CD4-positive, CD25-positive, alpha-beta regulatory T cell (primary cell): ENCODE measurements around the gene RPS6KA2. TPM values are rescaled to one million over a fixed set of nuclear protein-coding genes. Genes with fewer than 3 reads are reported as not detected.
"Not testable (repeated sequence)": the region's sequence is repeated elsewhere in the genome, so short reads cannot be mapped to it uniquely, and the experiment has no call there.

Source experiments
- ATAC-seq, 2 donors: fragments of 150-1000 bp; cut with Tn5 transposase; one replicate each; pipeline ENCODE4 v1.10.0; 2021; ENCODE audit warnings: low read depth in 2 of 2, moderate number of reproducible peaks in 2 of 2, moderate library complexity in 1 of 2
- DNase-seq, 3 donors: peaks; one replicate each; pipeline versions ENCODE4 v3.0.0 to v3.0.0-alpha.2; 2012 to 2022; ENCODE audit warnings: mixed read lengths in 1 of 3
- H3K27ac ChIP-seq: one replicate; pipeline ENCODE4 v1.7.0; 2013; ENCODE audit warnings: mild to moderate bottlenecking, low read length; ENCODE audit not compliant: insufficient read depth, poor library complexity, severe bottlenecking
- H3K27me3 ChIP-seq: one replicate; pipeline ENCODE4 v1.7.0; 2013; ENCODE audit warnings: low read length; ENCODE audit not compliant: control insufficient read depth, insufficient read depth
- H3K36me3 ChIP-seq: one replicate; pipeline ENCODE4 v1.7.0; 2013; ENCODE audit warnings: mild to moderate bottlenecking, low read length, moderate library complexity; ENCODE audit not compliant: control insufficient read depth, insufficient read depth
- H3K4me1 ChIP-seq: 2 replicates; pipeline ENCODE4 v1.7.0; 2013; ENCODE audit warnings: mild to moderate bottlenecking, low read length; ENCODE audit not compliant: insufficient read depth, control insufficient read depth, poor library complexity, severe bottlenecking
- H3K4me3 ChIP-seq: one replicate; pipeline ENCODE4 v1.7.0; 2013; ENCODE audit warnings: low read depth, mild to moderate bottlenecking, low read length, moderate library complexity
- H3K9me3 ChIP-seq, 2 experiments: 1 replicate in 1 of 2; 2 replicates in 1 of 2; pipeline ENCODE4 v1.7.0; 2013; ENCODE audit warnings: low read length in 2 of 2, mild to moderate bottlenecking in 1 of 2, moderate library complexity in 1 of 2; ENCODE audit not compliant: control insufficient read depth in 2 of 2
- H3K27ac Mint-ChIP-seq, 3 donors: one replicate each; pipeline ENCODE4 v1.8.0; 2020 to 2022; ENCODE audit warnings: mild to moderate bottlenecking in 3 of 3, mixed read lengths in 3 of 3, moderate library complexity in 2 of 3
- H3K27me3 Mint-ChIP-seq: one replicate; pipeline ENCODE4 v1.8.0; 2022; ENCODE audit warnings: mild to moderate bottlenecking, mixed read lengths
- H3K36me3 Mint-ChIP-seq: one replicate; pipeline ENCODE4 v1.8.0; 2020; ENCODE audit warnings: mixed read lengths
- H3K4me1 Mint-ChIP-seq, 4 donors: one replicate each; pipeline ENCODE4 v1.8.0; 2020 to 2022; ENCODE audit warnings: mixed read lengths in 4 of 4, mild to moderate bottlenecking in 1 of 4
- H3K4me3 Mint-ChIP-seq, 4 donors: one replicate each; pipeline ENCODE4 v1.8.0; 2020 to 2022; ENCODE audit warnings: mild to moderate bottlenecking in 4 of 4, mixed read lengths in 4 of 4, moderate library complexity in 3 of 4
- H3K9me3 Mint-ChIP-seq, 7 donors: one replicate each; pipeline ENCODE4 v1.8.0; 2020 to 2022; ENCODE audit warnings: mixed read lengths in 7 of 7, mild to moderate bottlenecking in 3 of 7, moderate library complexity in 2 of 7
- polyA plus RNA-seq, 4 donors: library from polyadenylated mRNA; unstranded; fragments of 300-500 nt; fragmentation: Illumina TruSeq; gene quantifications; one replicate each; pipeline ENCODE4 v1.2.3, GENCODE V29; 2021
- total RNA-seq: library from RNA; stranded (reverse); gene quantifications from one replicate; pipeline ENCODE4 v1.2.3, GENCODE V29; 2022

Gene RPS6KA2
- total and polyA plus RNA-seq, 5 donors from 2014 or later, result 3.3 to 7.4 (median 5.2) TPM

DNA sequence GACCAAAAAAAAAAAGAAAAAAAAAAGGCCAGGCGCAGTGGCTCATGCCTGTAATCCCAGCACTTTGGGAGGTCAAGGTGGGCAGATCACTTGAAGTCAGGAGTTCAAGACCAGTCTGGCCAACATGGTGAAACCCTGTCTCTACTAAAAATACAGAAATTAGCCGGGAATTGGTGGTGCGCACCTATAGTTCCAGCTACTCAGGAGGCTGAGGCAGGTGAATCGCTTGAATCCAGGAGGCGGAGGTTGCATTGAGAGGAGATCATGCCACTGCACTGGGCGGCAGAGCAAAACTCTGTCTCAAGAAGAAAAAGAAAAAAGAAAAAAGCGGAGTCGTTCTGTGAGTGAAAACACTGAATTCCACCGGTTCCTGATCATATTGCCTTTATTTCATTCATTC is 240.0 kb downstream of the RPS6KA2 start:
- ATAC-seq, H3K4me1 Mint-ChIP-seq, H3K36me3 ChIP-seq, H3K4me1 ChIP-seq, H3K9me3 ChIP-seq, H3K27ac ChIP-seq, H3K27me3 ChIP-seq, H3K4me3 Mint-ChIP-seq, H3K4me3 ChIP-seq, H3K9me3 Mint-ChIP-seq, H3K27ac Mint-ChIP-seq, H3K27me3 Mint-ChIP-seq, DNase-seq, H3K36me3 Mint-ChIP-seq: not testable (repeated sequence)

- peak overlapping the region in 1 of 4 donors; percentile 63 for H3K4me3 Mint-ChIP-seq
- Histone ChIP-seq H3K27me3 (no peaks in the 10 kb centered on the region), H3K27ac (no peak overlapping the region), H3K4me3 (no peak overlapping the region), H3K9me3 (no peaks in the 10 kb centered on the region), H3K36me3 (no peaks in the 10 kb centered on the region), H3K4me1 (peaks cover 15% of the 10 kb centered on the region)
- no peak for ATAC-seq
- no peaks in the 10 kb centered on the region for H3K36me3 Mint-ChIP-seq
- no peak overlapping the region for H3K27ac Mint-ChIP-seq
- DNase-seq, result no peak
- peaks cover 6% of the 10 kb centered on the region for H3K27me3 Mint-ChIP-seq
- H3K9me3 Mint-ChIP-seq, result no peaks in the 10 kb centered on the region
- peaks cover 5 to 18% (median 12%) of the 10 kb centered on the region in 4 donors for H3K4me1 Mint-ChIP-seq
These were observed 240.9 kb downstream of the RPS6KA2 start for GRCh38 chr6:166386111-166386510.

GRCh38 chr6:166383802-166384363 is 243.2 kb downstream of the RPS6KA2 start:
- Histone ChIP-seq H3K27ac (peak overlapping the region; percentile 76), H3K4me3 (peak overlapping the region; percentile 92), H3K4me1 (peaks cover 17% of the 10 kb centered on the region)
- DNase-seq, result peak in 2 of 3 donors; percentile 11 to 41
- H3K27me3 Mint-ChIP-seq, H3K36me3 ChIP-seq, H3K9me3 ChIP-seq, H3K36me3 Mint-ChIP-seq, H3K9me3 Mint-ChIP-seq, ATAC-seq, H3K27me3 ChIP-seq: not testable (repeated sequence)
- Mint-ChIP-seq H3K4me1 (peaks cover 5 to 22% (median 14%) of the 10 kb centered on the region in 4 donors), H3K4me3 (peak overlapping the region; percentile 86 to 97 (median 93)), H3K27ac (peak overlapping the region; percentile 56 to 94 (median 77))

DNA sequence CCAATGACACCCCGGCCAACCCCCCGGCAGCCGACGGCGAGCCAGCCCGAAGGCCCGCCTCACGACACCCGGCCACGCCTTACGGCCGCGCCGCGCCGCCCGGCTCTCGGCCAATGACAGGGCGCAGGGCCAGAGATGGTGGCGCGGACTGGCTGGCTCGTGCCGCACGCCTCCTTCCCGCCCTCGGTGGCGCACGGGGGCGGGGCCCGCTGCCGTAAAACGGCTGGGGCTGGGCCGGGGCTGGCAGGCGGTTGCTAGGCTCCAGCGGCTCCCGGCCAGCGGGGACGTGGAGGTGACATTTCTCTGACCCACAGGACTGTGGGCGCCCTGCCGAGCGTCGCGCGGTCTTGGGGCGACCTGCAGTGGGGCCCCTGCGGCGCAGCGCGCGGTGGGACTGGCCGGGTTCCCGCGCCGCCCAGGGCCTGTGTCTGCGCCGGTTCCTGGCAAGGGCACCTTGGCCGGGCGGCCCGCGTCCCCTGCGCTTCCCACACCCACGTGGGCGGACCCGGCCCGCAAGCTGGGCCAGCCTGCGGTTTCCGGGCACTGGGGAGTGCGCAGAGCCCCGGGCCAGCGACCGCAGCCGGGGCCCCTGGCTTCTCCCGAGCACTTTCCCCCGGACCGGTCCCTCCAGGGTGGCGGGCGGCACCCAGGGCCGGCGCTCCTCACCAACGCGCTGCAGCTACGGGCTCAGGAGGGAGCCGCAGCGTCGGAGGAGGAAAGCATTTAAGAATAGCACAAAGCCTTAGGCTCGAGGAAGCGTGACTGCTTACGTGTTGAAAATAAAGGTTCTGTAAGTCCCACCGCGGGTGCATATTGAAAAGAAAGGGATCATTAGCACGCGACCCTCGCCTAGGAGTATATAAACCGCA is 243.9 kb downstream of the RPS6KA2 start, which contains the start of gene MPC1:
MPC1 (minus strand) TSS at position 8 of the 869 bp plus-strand sequence. CDS start 64 bp downstream, outside the sequence.
- Histone ChIP-seq H3K36me3 (peaks cover 2% of the 10 kb centered on the region), H3K4me1 (peaks cover 17% of the 10 kb centered on the region), H3K9me3 (no peaks in the 10 kb centered on the region), H3K27me3 (no peaks in the 10 kb centered on the region), H3K27ac (peak within 1 kb of the TSS; percentile 76), H3K4me3 (peak within 1 kb of the TSS; percentile 92)
- DNase-seq (peak; percentile 92 to 97 (median 95)), ATAC-seq (peak; percentile 96 to 97)
- H3K4me3 Mint-ChIP-seq, result peak within 1 kb of the TSS; percentile 95 to 99 (median 97)
- peaks cover 5 to 22% (median 14%) of the 10 kb centered on the region in 4 donors for H3K4me1 Mint-ChIP-seq
- H3K9me3 Mint-ChIP-seq, result no peaks in the 10 kb centered on the region
- H3K27ac Mint-ChIP-seq, result peak within 1 kb of the TSS; percentile 56 to 94 (median 89)
- H3K36me3 Mint-ChIP-seq, result no peaks in the 10 kb centered on the region
- H3K27me3 Mint-ChIP-seq, result peaks cover 6% of the 10 kb centered on the region

DNA sequence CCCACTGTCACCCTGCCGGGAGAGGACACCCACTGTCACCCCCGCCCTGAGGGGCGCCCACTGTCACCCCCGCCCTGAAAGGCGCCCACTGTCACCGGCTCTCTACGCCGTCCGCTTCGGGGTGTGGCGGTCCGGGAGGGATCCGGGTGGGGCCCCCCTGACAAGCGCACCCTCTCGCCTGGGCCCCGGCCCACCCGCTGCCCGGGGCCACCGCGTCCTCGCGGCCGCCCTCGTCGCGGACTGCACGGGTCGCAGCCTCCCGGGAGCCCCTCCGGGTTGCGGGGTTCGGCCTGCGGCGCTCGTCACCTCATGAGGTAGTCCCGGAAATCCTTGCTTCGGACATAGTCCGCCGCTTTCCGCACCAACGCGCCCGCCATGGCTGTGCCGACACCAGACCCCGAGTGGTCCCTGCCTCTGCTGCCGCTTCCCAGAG is 244.5 kb downstream of the RPS6KA2 start:
- H3K36me3 ChIP-seq, result peaks cover 2% of the 10 kb centered on the region
- DNase-seq (no peak), ATAC-seq (peak in 1 of 2 donors; percentile 1)
- peak overlapping the region; percentile 76 for H3K27ac ChIP-seq
- no peak overlapping the region for H3K27ac Mint-ChIP-seq
- peaks cover 6% of the 10 kb centered on the region for H3K27me3 Mint-ChIP-seq
- H3K27me3 ChIP-seq, result no peaks in the 10 kb centered on the region
- H3K4me1 Mint-ChIP-seq, result peaks cover 5 to 22% (median 14%) of the 10 kb centered on the region in 4 donors
- no peaks in the 10 kb centered on the region for H3K36me3 Mint-ChIP-seq
- H3K4me3 ChIP-seq, result peak overlapping the region; percentile 37
- peak overlapping the region; percentile 93 to 99 (median 96) for H3K4me3 Mint-ChIP-seq
- H3K9me3 ChIP-seq, result no peaks in the 10 kb centered on the region
- H3K4me1 ChIP-seq, result peaks cover 17% of the 10 kb centered on the region
- H3K9me3 Mint-ChIP-seq, result no peaks in the 10 kb centered on the region

GRCh38 chr6:166381733-166382499 is 245.1 kb downstream of the RPS6KA2 start:
- Mint-ChIP-seq H3K4me1 (peaks cover 5 to 22% (median 14%) of the 10 kb centered on the region in 4 donors), H3K4me3 (peak overlapping the region; percentile 93 to 99 (median 96)), H3K27me3 (peaks cover 6% of the 10 kb centered on the region), H3K27ac (peak overlapping the region in 2 of 3 donors; percentile 89 to 92), H3K36me3 (no peaks in the 10 kb centered on the region), H3K9me3 (no peaks in the 10 kb centered on the region)
- H3K4me3 ChIP-seq, result peak overlapping the region; percentile 87
- peaks cover 2% of the 10 kb centered on the region for H3K36me3 ChIP-seq
- DNase-seq (peak; percentile 39 to 84 (median 63)), ATAC-seq (peak; percentile 14 to 17)
- peak overlapping the region; percentile 76 for H3K27ac ChIP-seq
- H3K4me1 ChIP-seq, result peaks cover 17% of the 10 kb centered on the region
- H3K9me3 ChIP-seq, result no peaks in the 10 kb centered on the region
- no peaks in the 10 kb centered on the region for H3K27me3 ChIP-seq

- Histone ChIP-seq H3K27me3 (no peaks in the 10 kb centered on the region), H3K36me3 (peaks cover 2% of the 10 kb centered on the region), H3K4me3 (peak overlapping the region; percentile 87), H3K4me1 (peaks cover 17% of the 10 kb centered on the region), H3K27ac (no peak overlapping the region), H3K9me3 (no peaks in the 10 kb centered on the region)
- DNase-seq (no peak), ATAC-seq (no peak)
- Mint-ChIP-seq H3K9me3 (no peaks in the 10 kb centered on the region), H3K4me1 (peaks cover 5 to 22% (median 16%) of the 10 kb centered on the region in 4 donors), H3K27ac (peak overlapping the region in 2 of 3 donors; percentile 89 to 92), H3K27me3 (peaks cover 6% of the 10 kb centered on the region), H3K36me3 (no peaks in the 10 kb centered on the region), H3K4me3 (peak overlapping the region; percentile 93 to 99 (median 96))
These were observed 245.7 kb downstream of the RPS6KA2 start for GRCh38 chr6:166381381-166381732.
